Measurements from ENCODE around the gene CCDC85C.
A peak's percentile ranks its signal among the peaks of the same experiment; 100 is the strongest.

CCDC85C gene

GRCh38 chr14:99539491-99539890, 64.5 kb downstream of the CCDC85C start:
- DNase-seq (ENCODE audit: low spot score), result no peak

- DNase-seq (ENCODE audit: low spot score), result no peak
Measured at GRCh38 chr14:99538733-99539132, 65.3 kb downstream of the CCDC85C start.

DNA sequence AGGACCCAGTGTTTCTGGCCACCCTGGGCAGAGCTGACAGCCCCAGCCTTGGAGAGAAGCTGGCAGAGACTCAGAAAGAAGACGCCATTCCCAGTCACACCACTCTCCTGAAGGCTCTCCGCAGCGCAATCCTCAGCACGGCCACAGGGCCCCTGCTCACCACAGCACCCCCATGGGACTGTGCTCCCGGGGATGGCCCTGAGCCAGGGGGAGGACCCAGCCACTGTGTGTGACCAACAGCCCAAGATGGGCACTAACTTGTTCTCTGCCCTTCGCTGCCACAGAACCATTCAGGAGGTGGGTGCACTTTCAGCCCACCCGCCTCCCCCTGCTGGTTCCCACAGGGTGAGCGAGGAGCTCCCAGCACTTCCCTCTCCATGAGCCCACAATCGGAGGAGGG, 65.7 kb downstream of the CCDC85C start:
- DNase-seq (ENCODE audit: low spot score), result peak; percentile 41

DNA sequence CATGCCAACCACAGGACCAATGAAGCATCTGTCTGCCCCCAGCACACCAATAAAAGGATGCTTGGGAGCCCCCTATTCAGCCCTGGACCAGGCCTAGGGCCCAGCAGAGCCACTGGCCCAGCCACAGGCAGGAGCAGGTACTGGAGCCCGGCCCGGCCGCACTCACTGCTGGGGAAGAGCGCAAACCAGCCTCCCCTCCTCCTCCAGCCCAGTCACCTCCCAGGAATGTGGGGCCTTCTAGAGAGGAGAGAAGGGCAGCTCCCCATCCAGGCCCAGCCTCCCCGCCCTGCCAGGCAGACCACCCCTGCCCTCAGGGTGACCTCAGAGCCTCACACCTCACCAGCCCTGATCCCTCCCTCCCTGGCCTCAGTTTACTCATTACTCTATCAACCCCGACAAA, 66.6 kb downstream of the CCDC85C start:
- DNase-seq (ENCODE audit: low spot score), result peak; percentile 86

DNA sequence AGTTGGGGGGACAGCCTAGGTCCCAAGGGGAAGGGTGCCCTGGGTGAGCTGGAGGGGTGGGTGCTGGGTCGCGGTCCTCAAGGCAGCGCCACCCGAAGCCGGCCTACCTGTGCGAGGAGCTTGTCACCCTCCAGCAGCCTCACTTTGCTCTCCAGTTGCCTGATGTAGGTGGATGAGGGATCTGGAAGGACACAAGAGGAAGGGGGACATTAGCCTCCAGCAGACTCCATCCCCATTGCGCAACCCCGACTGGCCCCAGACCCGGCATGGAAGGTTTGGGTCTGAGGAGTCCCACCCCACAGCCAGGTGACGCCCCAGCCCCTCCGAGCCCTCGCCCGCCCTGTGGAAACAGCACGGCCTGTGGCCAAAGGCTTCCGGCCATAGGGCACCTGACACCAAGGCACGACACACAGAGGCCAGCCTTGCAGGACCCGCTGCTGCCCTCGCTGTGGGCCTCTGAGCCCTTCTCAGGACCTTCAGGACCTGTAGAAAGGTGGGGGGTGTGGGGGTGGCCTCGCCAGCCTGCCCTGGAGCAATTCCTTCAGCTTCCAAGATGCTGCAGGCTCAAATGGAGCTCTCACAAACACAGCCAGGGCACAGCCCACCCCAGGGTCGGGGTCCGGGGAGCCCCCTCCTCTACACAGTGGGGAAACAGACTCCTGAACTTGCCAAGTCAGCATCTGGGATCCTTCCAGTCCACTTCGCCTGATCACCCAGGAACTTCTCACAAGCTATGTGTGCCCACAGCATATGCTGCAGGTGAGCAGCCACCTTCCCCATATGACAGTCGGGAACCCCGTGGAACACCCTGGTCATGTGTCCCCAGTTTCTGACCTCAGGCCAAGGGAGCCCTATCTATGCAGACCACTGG, 67.9 kb downstream of the CCDC85C start:
- no peak for DNase-seq (ENCODE audit: low spot score)

DNA sequence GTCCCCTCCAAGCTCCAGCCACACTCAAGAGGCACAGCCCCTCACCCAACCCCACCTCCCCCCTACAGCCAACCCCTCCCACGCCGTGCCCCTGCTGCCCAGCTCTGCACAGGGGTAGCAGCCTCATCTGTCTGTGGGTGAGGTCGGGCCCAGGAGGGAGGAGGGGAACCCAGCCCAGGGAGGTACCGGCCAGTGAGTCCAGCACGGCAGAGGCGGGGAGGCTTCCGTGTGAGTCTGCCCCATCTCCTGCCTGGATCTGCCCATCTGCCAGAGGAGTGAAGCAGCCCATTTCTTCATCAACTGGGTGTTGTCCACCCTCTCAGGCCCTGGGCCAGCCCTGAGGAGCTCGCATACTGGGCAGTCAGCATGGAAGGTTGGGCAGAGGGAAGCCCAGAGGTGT, 68.6 kb downstream of the CCDC85C start:
- no peak for DNase-seq (ENCODE audit: low spot score)

- DNase-seq (ENCODE audit: low spot score), result peak; percentile 36
Measured at GRCh38 chr14:99534863-99535262, 69.1 kb downstream of the CCDC85C start.

DNA sequence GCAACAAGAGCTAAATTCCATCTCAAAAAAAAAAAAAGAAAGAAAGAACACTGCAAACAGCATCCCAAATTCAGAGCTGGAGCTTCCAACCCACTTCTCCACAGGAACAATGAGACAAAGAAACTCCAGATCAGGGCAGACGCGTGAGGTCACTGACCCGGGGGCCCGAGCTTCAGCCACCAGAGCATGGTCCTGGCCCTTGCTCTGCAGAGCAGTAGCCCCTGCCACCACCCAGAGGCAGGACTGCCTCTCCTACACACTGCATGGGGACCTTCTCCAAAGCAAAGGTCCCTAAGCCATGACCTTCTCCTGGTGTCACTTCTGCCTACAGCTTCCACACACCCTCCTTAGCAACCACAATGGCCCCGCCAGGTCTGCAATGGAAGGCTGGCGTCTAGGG, 69.7 kb downstream of the CCDC85C start:
- no peak for DNase-seq (ENCODE audit: low spot score)

DNA sequence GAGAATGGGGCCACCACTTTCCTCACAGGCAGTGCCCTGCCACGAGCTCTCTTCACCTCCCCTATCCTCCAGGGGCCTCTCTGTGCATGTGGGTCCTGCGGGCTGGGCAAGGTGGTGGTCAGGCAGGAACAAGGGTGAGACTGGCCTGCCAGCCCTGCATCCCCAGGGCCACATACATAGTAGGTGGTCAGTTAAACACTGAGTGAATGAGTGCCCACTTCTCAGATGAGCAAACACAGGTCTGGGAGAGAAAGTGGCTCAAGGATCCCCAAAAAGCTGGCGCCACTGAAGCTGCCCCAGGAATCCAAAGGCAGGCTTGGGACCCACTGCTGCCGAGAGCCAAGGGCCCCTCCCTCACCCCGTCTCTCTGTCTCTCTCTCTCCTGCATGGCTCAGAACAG, 71.7 kb downstream of the CCDC85C start:
- DNase-seq (ENCODE audit: low spot score), result no peak

DNA sequence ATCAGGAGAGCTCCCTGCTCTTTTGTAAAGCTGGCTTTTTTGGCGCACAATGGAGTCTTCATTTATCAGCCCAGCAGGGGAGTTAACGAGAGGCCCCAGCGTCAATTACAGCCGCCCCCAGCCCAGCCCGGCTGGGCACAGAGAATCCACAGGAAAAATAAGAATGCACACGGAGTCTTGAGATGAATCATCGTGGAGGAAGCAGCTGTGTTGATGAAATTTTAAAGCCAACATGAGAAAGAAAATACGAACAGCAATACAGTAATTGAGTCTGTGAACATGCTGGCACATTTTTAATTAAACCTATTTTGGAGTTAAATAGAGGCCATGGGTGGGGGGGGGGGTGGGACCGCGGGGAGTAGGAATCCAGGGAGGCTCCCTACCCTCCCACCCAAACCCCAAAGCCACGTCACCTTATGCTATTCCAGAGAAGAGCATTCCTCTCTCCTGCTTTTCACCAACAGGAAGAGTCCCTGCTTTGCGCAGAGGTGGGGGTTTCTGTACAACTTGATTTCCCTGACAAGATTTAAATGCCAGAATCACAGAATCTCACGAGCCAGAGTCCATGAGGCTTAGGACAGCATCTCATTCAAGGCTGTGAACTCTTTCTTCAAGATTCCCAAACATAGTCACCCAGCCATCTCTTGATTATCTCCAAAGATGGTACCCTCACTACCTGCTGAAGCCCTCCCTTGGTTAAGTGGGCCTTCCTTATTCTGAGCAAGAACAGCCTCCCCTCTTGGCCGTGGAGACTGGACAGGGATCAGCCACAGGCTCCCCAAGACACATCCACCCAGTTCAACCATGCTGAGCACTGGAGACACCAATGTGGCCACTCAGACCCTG, 72.5 kb downstream of the CCDC85C start:
- peak; percentile 63 for DNase-seq (ENCODE audit: low spot score)

- no peak for DNase-seq (ENCODE audit: low spot score)
Measured at GRCh38 chr14:99530407-99531155, 73.4 kb downstream of the CCDC85C start.

DNA sequence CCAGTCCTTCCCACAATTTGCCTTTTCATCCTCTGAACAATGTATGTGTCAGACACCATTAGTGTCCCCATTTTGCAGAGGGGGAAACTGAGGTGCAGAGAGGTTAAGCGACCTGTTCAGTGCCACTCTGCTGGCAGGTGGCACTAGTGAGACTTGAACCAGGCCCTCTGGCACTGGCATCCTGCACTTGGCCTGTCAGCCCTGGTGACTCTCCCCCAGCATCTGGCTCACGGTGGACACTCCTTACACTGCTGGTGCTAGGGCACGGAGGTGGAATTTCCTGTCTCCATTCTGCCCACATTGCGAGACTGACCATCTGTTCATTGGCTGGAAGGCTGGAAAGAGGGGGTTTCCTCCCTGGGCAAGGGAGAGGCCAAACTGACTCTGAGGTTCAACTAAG, 74.1 kb downstream of the CCDC85C start:
- DNase-seq (ENCODE audit: low spot score), result no peak

DNA sequence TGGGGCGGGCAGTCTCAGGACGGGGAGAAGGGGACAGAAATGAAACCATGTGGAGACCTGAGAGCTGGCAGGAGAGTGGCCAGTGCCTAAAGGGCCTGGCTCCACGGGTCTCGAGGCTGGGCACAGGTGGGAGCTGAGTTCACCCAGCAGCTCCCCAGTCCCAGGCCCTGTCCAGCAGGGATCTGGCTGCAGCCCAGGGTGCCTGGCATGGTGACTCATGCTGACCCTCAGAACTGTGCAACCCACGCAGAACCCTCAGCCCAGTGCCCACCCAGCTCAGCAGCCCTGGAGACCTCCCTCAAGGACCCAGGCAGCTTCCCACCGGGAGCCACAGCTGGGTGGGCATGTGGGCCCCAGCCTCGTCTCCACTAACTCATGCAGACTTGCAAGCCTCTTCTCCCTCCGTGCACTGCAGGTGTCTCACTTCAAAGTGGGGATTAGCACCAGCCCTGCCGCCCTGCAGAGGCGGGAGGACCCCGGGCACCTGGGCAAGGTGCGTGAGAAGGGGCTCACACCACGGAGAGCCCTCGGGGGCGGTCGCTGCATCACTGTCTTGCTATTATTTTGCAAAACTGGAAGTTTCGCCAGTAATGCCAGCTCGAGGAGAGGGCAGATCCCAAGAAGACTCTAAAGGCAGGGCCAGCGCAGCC, 76.5 kb downstream of the CCDC85C start:
- DNase-seq (ENCODE audit: low spot score), result no peak

GRCh38 chr14:99527026-99527425, 77.0 kb downstream of the CCDC85C start:
- no peak for DNase-seq (ENCODE audit: low spot score)

GRCh38 chr14:99525699-99526080, 78.3 kb downstream of the CCDC85C start:
- no peak for DNase-seq (ENCODE audit: low spot score)

GRCh38 chr14:99524804-99525698, 79.0 kb downstream of the CCDC85C start:
- peak; percentile 60 for DNase-seq (ENCODE audit: low spot score)

DNA sequence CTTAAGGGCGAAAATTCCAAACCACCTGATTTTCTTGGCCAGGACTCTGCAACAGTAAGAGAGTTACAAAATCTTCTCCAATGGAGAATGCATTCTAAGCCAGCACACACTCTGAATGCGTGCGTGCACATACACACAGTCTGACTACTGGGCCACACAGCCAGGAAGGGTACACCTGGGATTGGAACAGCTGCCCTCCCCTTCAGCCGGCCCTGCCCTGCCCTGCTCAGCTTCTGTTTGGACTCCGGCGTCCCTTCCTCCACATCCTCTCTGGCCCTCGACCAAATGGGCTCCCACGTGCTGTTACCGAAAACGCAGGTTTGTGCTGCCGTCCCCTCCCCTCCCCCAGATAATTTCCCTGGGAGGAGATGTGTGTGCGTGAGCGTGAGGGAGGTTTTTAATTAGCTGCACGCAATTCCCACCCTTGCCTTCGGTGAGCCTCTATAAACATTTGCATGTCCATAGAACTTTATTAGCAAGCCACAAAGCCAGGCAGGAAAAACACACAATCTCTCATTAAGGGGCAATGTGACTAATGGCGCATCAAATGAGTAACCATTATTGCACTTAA, 79.8 kb downstream of the CCDC85C start:
- DNase-seq (ENCODE audit: low spot score), result no peak

- no peak for DNase-seq (ENCODE audit: low spot score)
Measured at GRCh38 chr14:99523704-99524055, 80.3 kb downstream of the CCDC85C start.

GRCh38 chr14:99522934-99523703, 80.9 kb downstream of the CCDC85C start:
- DNase-seq (ENCODE audit: low spot score), result no peak

DNA sequence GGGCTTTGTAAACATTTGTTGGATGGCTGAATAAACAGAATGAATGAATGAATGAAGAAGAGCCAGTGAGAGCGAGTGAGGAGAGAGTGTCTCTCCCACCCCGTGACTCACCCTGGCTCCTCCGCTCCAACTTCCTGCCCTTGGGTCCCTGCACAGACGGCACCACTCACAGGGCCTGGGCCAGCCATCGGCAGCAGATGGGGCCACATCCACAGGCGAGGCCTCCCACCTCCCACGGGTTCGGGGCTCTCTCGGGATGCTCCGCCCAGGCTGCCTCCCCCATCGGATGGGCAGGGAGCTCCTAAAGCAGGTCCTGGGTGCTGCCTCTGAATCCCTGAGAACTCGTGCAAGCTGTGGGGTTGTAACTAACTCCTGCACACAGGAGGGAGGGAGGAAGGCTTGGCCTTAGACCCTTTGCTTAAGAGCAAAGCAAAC, 81.5 kb downstream of the CCDC85C start:
- peak; percentile 76 for DNase-seq (ENCODE audit: low spot score)
